Keratinocyte (primary cell): ENCODE measurements around the gene LANCL2. TPM values are rescaled to one million over a fixed set of nuclear protein-coding genes. Genes with fewer than 3 reads are reported as not detected.

Source experiments
- DNase-seq: peaks from one replicate; pipeline ENCODE4 v3.0.0-alpha.2; 2011; ENCODE audit warnings: low read depth, missing footprints, low spot score
- FAIRE-seq: peaks from 2 replicates; lab custom pipeline; 2011; peaks lifted over from hg19 to GRCh38; lab: Jason Lieb, UNC
- H2AFZ ChIP-seq: 2 replicates; pipeline ENCODE4 v1.6.0; 2012; ENCODE audit warnings: low read length, control low read depth, inconsistent platforms; ENCODE audit not compliant: control insufficient read depth
- H3K27ac ChIP-seq: 2 replicates; pipeline ENCODE4 v1.5.1; 2011; ENCODE audit warnings: low read length; ENCODE audit not compliant: control insufficient read depth, insufficient read depth
- H3K27me3 ChIP-seq: 3 replicates; pipeline ENCODE4 v1.6.0; 2011; ENCODE audit warnings: low read length; ENCODE audit not compliant: control insufficient read depth, insufficient read depth; ENCODE audit errors: extremely low read depth
- H3K36me3 ChIP-seq, 2 experiments: 2 replicates in 1 of 2; 3 replicates in 1 of 2; pipeline ENCODE4 v1.5.1; 2011; ENCODE audit warnings: low read length in 2 of 2, mild to moderate bottlenecking in 1 of 2; ENCODE audit not compliant: control insufficient read depth in 2 of 2, insufficient read depth in 2 of 2; ENCODE audit errors: extremely low read depth in 1 of 2
- H3K4me1 ChIP-seq: 3 replicates; pipeline ENCODE4 v1.5.1; 2011; ENCODE audit warnings: low read length; ENCODE audit not compliant: control insufficient read depth, insufficient read depth; ENCODE audit errors: extremely low read depth
- H3K4me2 ChIP-seq: 3 replicates; pipeline ENCODE4 v1.6.0; 2011; ENCODE audit warnings: low read depth, low read length; ENCODE audit not compliant: control insufficient read depth, insufficient read depth; ENCODE audit errors: extremely low read depth
- H3K4me3 ChIP-seq, 3 experiments: fragments of 200-600 bp in 1 of 3; sonication (generic) in 1 of 3; 2 replicates in 2 of 3; 3 replicates in 1 of 3; pipeline ENCODE4 v1.5.1; 2011 to 2016; ENCODE audit warnings: low read length in 3 of 3, mild to moderate bottlenecking in 3 of 3, control low read depth in 2 of 3, inconsistent platforms in 1 of 3, low read depth in 1 of 3, mixed read lengths in 1 of 3, mixed run types in 1 of 3, moderate library complexity in 1 of 3; ENCODE audit not compliant: control insufficient read depth in 2 of 3, insufficient read depth in 2 of 3; ENCODE audit errors: extremely low read depth in 1 of 3
- H3K79me2 ChIP-seq: 2 replicates; pipeline ENCODE4 v1.6.0; 2012; ENCODE audit warnings: low read length; ENCODE audit not compliant: control insufficient read depth, insufficient read depth
- H3K9ac ChIP-seq: 3 replicates; pipeline ENCODE4 v1.6.0; 2011; ENCODE audit warnings: low read length; ENCODE audit not compliant: control insufficient read depth, insufficient read depth; ENCODE audit errors: extremely low read depth
- H3K9me1 ChIP-seq: 3 replicates; pipeline ENCODE4 v1.6.0; 2011; ENCODE audit warnings: low read length; ENCODE audit not compliant: control insufficient read depth, insufficient read depth; ENCODE audit errors: extremely low read depth
- H3K9me3 ChIP-seq: 2 replicates; pipeline ENCODE4 v1.5.1; 2012; ENCODE audit warnings: low read depth, low read length; ENCODE audit not compliant: control insufficient read depth
- H4K20me1 ChIP-seq: 3 replicates; pipeline ENCODE4 v1.6.0; 2011; ENCODE audit warnings: low read length; ENCODE audit not compliant: control insufficient read depth, insufficient read depth; ENCODE audit errors: extremely low read depth
- EZH2 ChIP-seq: IDR thresholded peaks from one replicate; pipeline ENCODE4 v1.6.1; 2012; ENCODE audit warnings: inconsistent platforms, mild to moderate bottlenecking, low read length, moderate library complexity
- dilution Hi-C: fragments of 300-500 bp; cut with MboI; formaldehyde crosslinking; loops from one replicate; pipeline ENCODE4 v1.7.0; 2020; ENCODE audit warnings: low sequenced_read_pairs; ENCODE audit not compliant: extremely low pct_ligation_motif_present
- polyA plus RNA-seq, 5 experiments: library from polyadenylated mRNA; depleted of rRNA in 3 of 5; stranded (reverse) in 3 of 5; stranded (forward) in 1 of 5; unstranded in 1 of 5; fragments of >200 nt; gene quantifications; 1 replicate in 1 of 5; 2 replicates in 3 of 5; 3 replicates in 1 of 5; pipeline versions ENCODE4 v1.2.1 to v1.2.3, GENCODE V29; 2011 to 2012; ENCODE audit warnings: missing spikeins in 2 of 5, low read depth in 1 of 5, low replicate concordance in 1 of 5
- TF ChIP-seq, protein P1 (sequence below), 3 experiments: IDR thresholded peaks in 1 of 3; conservative IDR thresholded peaks in 1 of 3; optimal IDR thresholded peaks in 1 of 3; 2 replicates in 2 of 3; 3 replicates in 1 of 3; pipeline versions ENCODE3 to v1.5.1; 2011; ENCODE audit warnings: low read length in 3 of 3, mild to moderate bottlenecking in 3 of 3, moderate library complexity in 2 of 3, control low read depth in 1 of 3, inconsistent platforms in 1 of 3; ENCODE audit not compliant: insufficient read depth in 2 of 3; ENCODE audit errors: extremely low read depth in 1 of 3

The LANCL2 gene
- polyA plus RNA-seq, 1 donor (not counting 4 experiments of a cell fraction or from before 2014, with no cell fraction given): 14.5 TPM

DNA sequence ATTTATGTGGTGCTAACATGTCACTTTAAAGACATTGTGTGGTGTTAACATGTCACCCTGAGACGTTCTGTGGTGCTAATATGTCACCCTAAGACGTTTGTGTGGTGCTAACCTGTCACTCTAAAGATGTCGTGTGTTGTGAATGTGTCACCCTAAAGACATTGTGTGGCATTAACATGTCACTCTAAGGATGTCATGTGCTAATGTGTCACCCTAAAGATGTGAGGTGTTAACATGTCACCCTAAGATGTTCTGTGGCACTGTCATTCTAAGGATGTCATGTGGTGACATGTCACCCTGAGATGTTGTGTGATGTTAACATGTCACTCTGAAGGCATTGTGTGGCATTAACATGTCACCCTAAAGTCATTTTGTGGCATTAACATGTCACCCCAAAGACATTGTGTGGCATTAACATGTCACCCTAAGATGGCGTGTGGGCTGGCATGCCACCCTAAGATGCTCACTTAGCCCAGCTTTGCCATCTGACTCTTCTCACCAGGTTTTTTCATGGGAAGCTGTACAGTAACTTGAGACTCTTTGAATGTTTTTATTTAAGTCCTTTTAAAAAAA lies 45.6 kb downstream of the LANCL2 start:
- no peak overlapping the region for H3K4me3 ChIP-seq
- dilution Hi-C loops: loop anchor here (25.0 kb wide), 1 partner anchor 123 kb away; no protein-coding TSS in a partner anchor
- DNase-seq (no peak), FAIRE-seq (no peak)
- peaks cover 0 to 1% of the 10 kb centered on the region in 2 experiments for H3K36me3 ChIP-seq
- H3K79me2 ChIP-seq: no peaks in the 10 kb centered on the region
- H3K9ac ChIP-seq: no peak overlapping the region
- no peak overlapping the region for H3K27ac ChIP-seq
- H3K4me2 ChIP-seq: no peak overlapping the region
- no peaks in the 10 kb centered on the region for H3K4me1 ChIP-seq
- H3K9me3 ChIP-seq: no peaks in the 10 kb centered on the region
- H3K9me1 ChIP-seq: no peaks in the 10 kb centered on the region
- TF ChIP-seq, protein P1, sequence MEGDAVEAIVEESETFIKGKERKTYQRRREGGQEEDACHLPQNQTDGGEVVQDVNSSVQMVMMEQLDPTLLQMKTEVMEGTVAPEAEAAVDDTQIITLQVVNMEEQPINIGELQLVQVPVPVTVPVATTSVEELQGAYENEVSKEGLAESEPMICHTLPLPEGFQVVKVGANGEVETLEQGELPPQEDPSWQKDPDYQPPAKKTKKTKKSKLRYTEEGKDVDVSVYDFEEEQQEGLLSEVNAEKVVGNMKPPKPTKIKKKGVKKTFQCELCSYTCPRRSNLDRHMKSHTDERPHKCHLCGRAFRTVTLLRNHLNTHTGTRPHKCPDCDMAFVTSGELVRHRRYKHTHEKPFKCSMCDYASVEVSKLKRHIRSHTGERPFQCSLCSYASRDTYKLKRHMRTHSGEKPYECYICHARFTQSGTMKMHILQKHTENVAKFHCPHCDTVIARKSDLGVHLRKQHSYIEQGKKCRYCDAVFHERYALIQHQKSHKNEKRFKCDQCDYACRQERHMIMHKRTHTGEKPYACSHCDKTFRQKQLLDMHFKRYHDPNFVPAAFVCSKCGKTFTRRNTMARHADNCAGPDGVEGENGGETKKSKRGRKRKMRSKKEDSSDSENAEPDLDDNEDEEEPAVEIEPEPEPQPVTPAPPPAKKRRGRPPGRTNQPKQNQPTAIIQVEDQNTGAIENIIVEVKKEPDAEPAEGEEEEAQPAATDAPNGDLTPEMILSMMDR (optimal IDR thresholded peaks at IDR 0.05 in 1 of 3, IDR thresholded peaks at IDR 0.05 in 1 of 3, conservative IDR thresholded peaks at IDR 0.05 in 1 of 3; ENCODE audit: extremely low read depth in 1 of 3, insufficient read depth in 2 of 3, low read length in 3 of 3): no peak
- no peak for TF ChIP-seq EZH2
- H4K20me1 ChIP-seq: no peaks in the 10 kb centered on the region
- H2AFZ ChIP-seq: no peak overlapping the region
- no peaks in the 10 kb centered on the region for H3K27me3 ChIP-seq

DNA sequence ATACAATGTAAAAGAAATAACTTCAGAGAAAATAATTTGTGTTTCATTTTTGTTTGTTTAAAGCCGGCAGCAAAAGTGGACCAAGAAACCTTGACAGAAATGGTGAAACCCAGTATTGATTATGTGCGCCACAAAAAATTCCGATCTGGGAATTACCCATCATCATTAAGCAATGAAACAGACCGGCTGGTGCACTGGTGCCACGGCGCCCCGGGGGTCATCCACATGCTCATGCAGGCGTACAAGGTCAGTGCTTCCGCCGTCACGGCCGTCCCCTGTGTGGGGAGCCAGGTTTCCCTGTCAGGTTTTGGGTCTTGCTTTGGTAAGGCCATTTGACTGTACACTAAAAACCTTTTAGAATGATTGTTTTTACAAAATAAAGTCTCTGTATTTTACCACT lies 46.7 kb downstream of the LANCL2 start:
- Histone ChIP-seq H3K4me2 (no peak overlapping the region), H3K36me3 (peaks cover 0 to 1% of the 10 kb centered on the region in 2 experiments), H3K79me2 (no peaks in the 10 kb centered on the region), H3K4me1 (no peaks in the 10 kb centered on the region), H4K20me1 (no peaks in the 10 kb centered on the region), H3K9me1 (no peaks in the 10 kb centered on the region), H2AFZ (no peak overlapping the region), H3K9ac (no peak overlapping the region), H3K4me3 (no peak overlapping the region), H3K27me3 (no peaks in the 10 kb centered on the region), H3K27ac (no peak overlapping the region), H3K9me3 (no peaks in the 10 kb centered on the region)
- no peak for DNase-seq
- FAIRE-seq: no peak
- dilution Hi-C loops: loop anchor here (25.0 kb wide), 1 partner anchor 125 kb away; no protein-coding TSS in a partner anchor
- TF ChIP-seq EZH2: no peak
- TF ChIP-seq, protein P1 (optimal IDR thresholded peaks at IDR 0.05 in 1 of 3, IDR thresholded peaks at IDR 0.05 in 1 of 3, conservative IDR thresholded peaks at IDR 0.05 in 1 of 3; ENCODE audit: extremely low read depth in 1 of 3, insufficient read depth in 2 of 3, low read length in 3 of 3): no peak
